HepG2 (cell line): Measurements from ENCODE around the gene FOXA1. TPM values are rescaled to one million over a fixed set of nuclear protein-coding genes. Genes with fewer than 3 reads are reported as not detected.

ENCODE experiments used
- FOXJ3 ChIP-seq: sonication (generic); formaldehyde crosslinking; IDR thresholded peaks from 2 replicates; pipeline ENCODE4 v1.4.0; 2020; ENCODE audit warnings: missing genetic modification reagents, mild to moderate bottlenecking, borderline replicate concordance
- MYC ChIP-seq: sonication (generic); formaldehyde crosslinking; IDR thresholded peaks from 2 replicates; pipeline ENCODE4 v1.9.0; 2021; ENCODE audit warnings: missing genetic modification reagents, borderline replicate concordance
- NCOA2 ChIP-seq: sonication (generic); formaldehyde crosslinking; IDR thresholded peaks from 2 replicates; pipeline ENCODE4 v1.8.0; 2022; ENCODE audit warnings: inconsistent platforms
- PHF20 ChIP-seq: sonication (generic); formaldehyde crosslinking; IDR thresholded peaks from 2 replicates; pipeline ENCODE4 v1.5.0; 2020; ENCODE audit warnings: mild to moderate bottlenecking, missing genetic modification reagents
- RAD21 ChIP-seq: fragments of 450-650 bp; formaldehyde crosslinking; IDR thresholded peaks from 2 replicates; pipeline ENCODE4 v1.5.0; 2020; ENCODE audit warnings: mild to moderate bottlenecking
- RFX1 ChIP-seq: fragments of 450-650 bp; IDR thresholded peaks from 2 replicates; pipeline ENCODE4 v1.6.1; 2017
- ZBTB42 ChIP-seq: sonication (generic); formaldehyde crosslinking; IDR thresholded peaks from 2 replicates; pipeline ENCODE4 v1.5.0; 2020; ENCODE audit warnings: mild to moderate bottlenecking, missing genetic modification reagents
- ZNF205 ChIP-seq: IDR thresholded peaks from 2 replicates; pipeline ENCODE4 v1.6.1; 2018; ENCODE audit warnings: missing biosample characterization, missing genetic modification reagents
- ZNF367 ChIP-seq: sonication (generic); formaldehyde crosslinking; IDR thresholded peaks from 2 replicates; pipeline ENCODE4 v1.4.0; 2020; ENCODE audit warnings: missing genetic modification reagents, borderline replicate concordance
- ZNF564 ChIP-seq: sonication (generic); formaldehyde crosslinking; IDR thresholded peaks from 2 replicates; pipeline ENCODE4 v1.8.1; 2023; ENCODE audit warnings: mild to moderate bottlenecking, missing genetic modification reagents
- polyA plus RNA-seq, 8 experiments: library from polyadenylated mRNA; depleted of rRNA in 3 of 8; stranded (reverse) in 7 of 8; unstranded in 1 of 8; fragments of >200 nt; fragmentation: Illumina TruSeq in 4 of 8; extraction: Trizol in 4 of 8; gene quantifications; 2 replicates each; pipeline versions ENCODE4 v1.2.1 to v1.2.3, GENCODE V29; 2011 to 2016; ENCODE audit warnings: low read depth in 4 of 8, missing spikeins in 1 of 8, mixed read lengths in 1 of 8; ENCODE audit not compliant: insufficient read depth in 1 of 8
- total RNA-seq, 5 experiments: library from RNA; depleted of rRNA; stranded (reverse); fragments of >200 nt; fragmentation: Illumina TruSeq; extraction: Trizol; gene quantifications; 2 replicates each; pipeline ENCODE4 v1.2.3, GENCODE V29; 2016; ENCODE audit warnings: low read depth in 1 of 5
- TF ChIP-seq, protein P1 (sequence below): sonication (generic); formaldehyde crosslinking; IDR thresholded peaks from 2 replicates; pipeline ENCODE4 v1.4.0; 2020; ENCODE audit warnings: missing genetic modification reagents, borderline replicate concordance
- TF ChIP-seq, protein P2 (sequence below): fragments of 450-650 bp; IDR thresholded peaks from 2 replicates; pipeline ENCODE4 v1.6.1; 2017
- TF ChIP-seq, protein P3 (sequence below): sonication (generic); formaldehyde crosslinking; IDR thresholded peaks from 2 replicates; pipeline ENCODE4 v1.4.0; 2020; ENCODE audit warnings: mild to moderate bottlenecking, missing genetic modification reagents
- TF ChIP-seq, protein P4 (sequence below): IDR thresholded peaks from 2 replicates; pipeline ENCODE4 v1.4.0; 2020; ENCODE audit warnings: mild to moderate bottlenecking, missing genetic modification reagents
- TF ChIP-seq, protein P5 (sequence below): sonication (generic); formaldehyde crosslinking; IDR thresholded peaks from 2 replicates; pipeline ENCODE4 v1.4.0; 2020; ENCODE audit warnings: mild to moderate bottlenecking, missing genetic modification reagents

FOXA1 gene
- total and polyA plus RNA-seq, 2 of the 13 experiments (the other 11 are each of a cell fraction or from before 2014, with no cell fraction given), result 43.4 to 58.6 TPM

DNA sequence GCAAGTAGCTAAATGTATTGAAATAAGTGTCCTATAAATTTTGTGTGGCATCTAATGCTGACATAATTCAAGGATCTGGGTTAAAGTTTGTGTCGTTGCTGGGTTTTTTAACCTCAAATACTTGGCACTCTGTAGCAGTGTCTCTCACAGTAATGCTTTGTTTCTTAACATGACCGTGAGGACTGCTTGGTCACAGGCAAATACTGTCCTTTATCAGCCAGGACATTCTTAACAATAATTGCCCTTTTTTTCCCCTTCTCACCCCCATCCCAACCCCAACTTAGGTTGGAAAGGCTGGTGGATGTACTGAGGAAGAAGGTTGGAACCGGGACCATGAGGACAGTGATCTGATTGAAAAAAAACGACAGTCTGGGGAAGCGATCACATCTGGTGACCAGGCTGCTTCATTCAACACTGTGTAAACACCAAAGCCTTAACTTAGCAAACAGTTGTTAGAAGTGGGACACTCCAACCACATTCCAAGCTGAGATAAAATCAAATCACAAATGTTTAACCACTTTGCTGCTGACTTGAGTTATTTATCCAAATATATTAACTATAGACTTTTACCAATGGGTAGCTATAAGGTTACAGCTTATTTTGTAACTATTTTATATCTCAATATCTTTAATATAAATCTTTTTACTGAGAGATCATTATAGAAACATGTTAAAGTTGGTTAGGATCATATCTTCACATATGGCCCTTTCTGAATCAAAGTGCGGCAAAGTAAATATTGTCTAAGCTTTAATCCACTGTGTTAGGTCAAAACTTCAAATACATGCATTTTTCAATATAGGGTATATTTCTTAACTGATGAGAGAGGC lies 48.2 kb downstream of the FOXA1 start (continued):
- TF ChIP-seq ZNF367 (CRISPR knock-in tag), result no peak; the same call in 1 of the 2 replicates
- TF ChIP-seq ZBTB42 (CRISPR knock-in tag), result peak; percentile 98
- no peak for TF ChIP-seq MYC (CRISPR knock-in tag)
- no peak for TF ChIP-seq RFX1
- TF ChIP-seq, protein P1, sequence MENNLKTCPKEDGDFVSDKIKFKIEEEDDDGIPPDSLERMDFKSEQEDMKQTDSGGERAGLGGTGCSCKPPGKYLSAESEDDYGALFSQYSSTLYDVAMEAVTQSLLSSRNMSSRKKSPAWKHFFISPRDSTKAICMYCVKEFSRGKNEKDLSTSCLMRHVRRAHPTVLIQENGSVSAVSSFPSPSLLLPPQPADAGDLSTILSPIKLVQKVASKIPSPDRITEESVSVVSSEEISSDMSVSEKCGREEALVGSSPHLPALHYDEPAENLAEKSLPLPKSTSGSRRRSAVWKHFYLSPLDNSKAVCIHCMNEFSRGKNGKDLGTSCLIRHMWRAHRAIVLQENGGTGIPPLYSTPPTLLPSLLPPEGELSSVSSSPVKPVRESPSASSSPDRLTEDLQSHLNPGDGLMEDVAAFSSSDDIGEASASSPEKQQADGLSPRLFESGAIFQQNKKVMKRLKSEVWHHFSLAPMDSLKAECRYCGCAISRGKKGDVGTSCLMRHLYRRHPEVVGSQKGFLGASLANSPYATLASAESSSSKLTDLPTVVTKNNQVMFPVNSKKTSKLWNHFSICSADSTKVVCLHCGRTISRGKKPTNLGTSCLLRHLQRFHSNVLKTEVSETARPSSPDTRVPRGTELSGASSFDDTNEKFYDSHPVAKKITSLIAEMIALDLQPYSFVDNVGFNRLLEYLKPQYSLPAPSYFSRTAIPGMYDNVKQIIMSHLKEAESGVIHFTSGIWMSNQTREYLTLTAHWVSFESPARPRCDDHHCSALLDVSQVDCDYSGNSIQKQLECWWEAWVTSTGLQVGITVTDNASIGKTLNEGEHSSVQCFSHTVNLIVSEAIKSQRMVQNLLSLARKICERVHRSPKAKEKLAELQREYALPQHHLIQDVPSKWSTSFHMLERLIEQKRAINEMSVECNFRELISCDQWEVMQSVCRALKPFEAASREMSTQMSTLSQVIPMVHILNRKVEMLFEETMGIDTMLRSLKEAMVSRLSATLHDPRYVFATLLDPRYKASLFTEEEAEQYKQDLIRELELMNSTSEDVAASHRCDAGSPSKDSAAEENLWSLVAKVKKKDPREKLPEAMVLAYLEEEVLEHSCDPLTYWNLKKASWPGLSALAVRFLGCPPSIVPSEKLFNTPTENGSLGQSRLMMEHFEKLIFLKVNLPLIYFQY, result peak; percentile 86
- peak; percentile 99 for TF ChIP-seq FOXJ3 (CRISPR knock-in tag)
- TF ChIP-seq NCOA2 (CRISPR knock-in tag), result peak; percentile 99
- peak; percentile 50; the same call in 1 of the 2 replicates for TF ChIP-seq RAD21
- TF ChIP-seq PHF20 (CRISPR knock-in tag), result no peak
- TF ChIP-seq, protein P2, sequence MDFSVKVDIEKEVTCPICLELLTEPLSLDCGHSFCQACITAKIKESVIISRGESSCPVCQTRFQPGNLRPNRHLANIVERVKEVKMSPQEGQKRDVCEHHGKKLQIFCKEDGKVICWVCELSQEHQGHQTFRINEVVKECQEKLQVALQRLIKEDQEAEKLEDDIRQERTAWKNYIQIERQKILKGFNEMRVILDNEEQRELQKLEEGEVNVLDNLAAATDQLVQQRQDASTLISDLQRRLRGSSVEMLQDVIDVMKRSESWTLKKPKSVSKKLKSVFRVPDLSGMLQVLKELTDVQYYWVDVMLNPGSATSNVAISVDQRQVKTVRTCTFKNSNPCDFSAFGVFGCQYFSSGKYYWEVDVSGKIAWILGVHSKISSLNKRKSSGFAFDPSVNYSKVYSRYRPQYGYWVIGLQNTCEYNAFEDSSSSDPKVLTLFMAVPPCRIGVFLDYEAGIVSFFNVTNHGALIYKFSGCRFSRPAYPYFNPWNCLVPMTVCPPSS, result no peak
- TF ChIP-seq ZNF564 (CRISPR knock-in tag), result peak; percentile 77
- TF ChIP-seq, protein P3, sequence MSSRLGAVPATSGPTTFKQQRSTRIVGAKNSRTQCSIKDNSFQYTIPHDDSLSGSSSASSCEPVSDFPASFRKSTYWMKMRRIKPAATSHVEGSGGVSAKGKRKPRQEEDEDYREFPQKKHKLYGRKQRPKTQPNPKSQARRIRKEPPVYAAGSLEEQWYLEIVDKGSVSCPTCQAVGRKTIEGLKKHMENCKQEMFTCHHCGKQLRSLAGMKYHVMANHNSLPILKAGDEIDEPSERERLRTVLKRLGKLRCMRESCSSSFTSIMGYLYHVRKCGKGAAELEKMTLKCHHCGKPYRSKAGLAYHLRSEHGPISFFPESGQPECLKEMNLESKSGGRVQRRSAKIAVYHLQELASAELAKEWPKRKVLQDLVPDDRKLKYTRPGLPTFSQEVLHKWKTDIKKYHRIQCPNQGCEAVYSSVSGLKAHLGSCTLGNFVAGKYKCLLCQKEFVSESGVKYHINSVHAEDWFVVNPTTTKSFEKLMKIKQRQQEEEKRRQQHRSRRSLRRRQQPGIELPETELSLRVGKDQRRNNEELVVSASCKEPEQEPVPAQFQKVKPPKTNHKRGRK (CRISPR knock-in tag), result peak; percentile 59; the same call in 1 of the 2 replicates
- TF ChIP-seq, protein P4, sequence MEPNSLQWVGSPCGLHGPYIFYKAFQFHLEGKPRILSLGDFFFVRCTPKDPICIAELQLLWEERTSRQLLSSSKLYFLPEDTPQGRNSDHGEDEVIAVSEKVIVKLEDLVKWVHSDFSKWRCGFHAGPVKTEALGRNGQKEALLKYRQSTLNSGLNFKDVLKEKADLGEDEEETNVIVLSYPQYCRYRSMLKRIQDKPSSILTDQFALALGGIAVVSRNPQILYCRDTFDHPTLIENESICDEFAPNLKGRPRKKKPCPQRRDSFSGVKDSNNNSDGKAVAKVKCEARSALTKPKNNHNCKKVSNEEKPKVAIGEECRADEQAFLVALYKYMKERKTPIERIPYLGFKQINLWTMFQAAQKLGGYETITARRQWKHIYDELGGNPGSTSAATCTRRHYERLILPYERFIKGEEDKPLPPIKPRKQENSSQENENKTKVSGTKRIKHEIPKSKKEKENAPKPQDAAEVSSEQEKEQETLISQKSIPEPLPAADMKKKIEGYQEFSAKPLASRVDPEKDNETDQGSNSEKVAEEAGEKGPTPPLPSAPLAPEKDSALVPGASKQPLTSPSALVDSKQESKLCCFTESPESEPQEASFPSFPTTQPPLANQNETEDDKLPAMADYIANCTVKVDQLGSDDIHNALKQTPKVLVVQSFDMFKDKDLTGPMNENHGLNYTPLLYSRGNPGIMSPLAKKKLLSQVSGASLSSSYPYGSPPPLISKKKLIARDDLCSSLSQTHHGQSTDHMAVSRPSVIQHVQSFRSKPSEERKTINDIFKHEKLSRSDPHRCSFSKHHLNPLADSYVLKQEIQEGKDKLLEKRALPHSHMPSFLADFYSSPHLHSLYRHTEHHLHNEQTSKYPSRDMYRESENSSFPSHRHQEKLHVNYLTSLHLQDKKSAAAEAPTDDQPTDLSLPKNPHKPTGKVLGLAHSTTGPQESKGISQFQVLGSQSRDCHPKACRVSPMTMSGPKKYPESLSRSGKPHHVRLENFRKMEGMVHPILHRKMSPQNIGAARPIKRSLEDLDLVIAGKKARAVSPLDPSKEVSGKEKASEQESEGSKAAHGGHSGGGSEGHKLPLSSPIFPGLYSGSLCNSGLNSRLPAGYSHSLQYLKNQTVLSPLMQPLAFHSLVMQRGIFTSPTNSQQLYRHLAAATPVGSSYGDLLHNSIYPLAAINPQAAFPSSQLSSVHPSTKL (CRISPR knock-in tag), result peak; percentile 100
- TF ChIP-seq, protein P5, sequence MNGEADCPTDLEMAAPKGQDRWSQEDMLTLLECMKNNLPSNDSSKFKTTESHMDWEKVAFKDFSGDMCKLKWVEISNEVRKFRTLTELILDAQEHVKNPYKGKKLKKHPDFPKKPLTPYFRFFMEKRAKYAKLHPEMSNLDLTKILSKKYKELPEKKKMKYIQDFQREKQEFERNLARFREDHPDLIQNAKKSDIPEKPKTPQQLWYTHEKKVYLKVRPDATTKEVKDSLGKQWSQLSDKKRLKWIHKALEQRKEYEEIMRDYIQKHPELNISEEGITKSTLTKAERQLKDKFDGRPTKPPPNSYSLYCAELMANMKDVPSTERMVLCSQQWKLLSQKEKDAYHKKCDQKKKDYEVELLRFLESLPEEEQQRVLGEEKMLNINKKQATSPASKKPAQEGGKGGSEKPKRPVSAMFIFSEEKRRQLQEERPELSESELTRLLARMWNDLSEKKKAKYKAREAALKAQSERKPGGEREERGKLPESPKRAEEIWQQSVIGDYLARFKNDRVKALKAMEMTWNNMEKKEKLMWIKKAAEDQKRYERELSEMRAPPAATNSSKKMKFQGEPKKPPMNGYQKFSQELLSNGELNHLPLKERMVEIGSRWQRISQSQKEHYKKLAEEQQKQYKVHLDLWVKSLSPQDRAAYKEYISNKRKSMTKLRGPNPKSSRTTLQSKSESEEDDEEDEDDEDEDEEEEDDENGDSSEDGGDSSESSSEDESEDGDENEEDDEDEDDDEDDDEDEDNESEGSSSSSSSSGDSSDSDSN (CRISPR knock-in tag), result no peak
- peak; percentile 97 for TF ChIP-seq ZNF205
